ENCODE data around the gene TRAF3. TPM values are rescaled to one million over a fixed set of nuclear protein-coding genes. Genes with fewer than 3 reads are reported as not detected.

Gene TRAF3
- total RNA-seq, 1 donor from 2014 or later: 26.3 TPM

DNA sequence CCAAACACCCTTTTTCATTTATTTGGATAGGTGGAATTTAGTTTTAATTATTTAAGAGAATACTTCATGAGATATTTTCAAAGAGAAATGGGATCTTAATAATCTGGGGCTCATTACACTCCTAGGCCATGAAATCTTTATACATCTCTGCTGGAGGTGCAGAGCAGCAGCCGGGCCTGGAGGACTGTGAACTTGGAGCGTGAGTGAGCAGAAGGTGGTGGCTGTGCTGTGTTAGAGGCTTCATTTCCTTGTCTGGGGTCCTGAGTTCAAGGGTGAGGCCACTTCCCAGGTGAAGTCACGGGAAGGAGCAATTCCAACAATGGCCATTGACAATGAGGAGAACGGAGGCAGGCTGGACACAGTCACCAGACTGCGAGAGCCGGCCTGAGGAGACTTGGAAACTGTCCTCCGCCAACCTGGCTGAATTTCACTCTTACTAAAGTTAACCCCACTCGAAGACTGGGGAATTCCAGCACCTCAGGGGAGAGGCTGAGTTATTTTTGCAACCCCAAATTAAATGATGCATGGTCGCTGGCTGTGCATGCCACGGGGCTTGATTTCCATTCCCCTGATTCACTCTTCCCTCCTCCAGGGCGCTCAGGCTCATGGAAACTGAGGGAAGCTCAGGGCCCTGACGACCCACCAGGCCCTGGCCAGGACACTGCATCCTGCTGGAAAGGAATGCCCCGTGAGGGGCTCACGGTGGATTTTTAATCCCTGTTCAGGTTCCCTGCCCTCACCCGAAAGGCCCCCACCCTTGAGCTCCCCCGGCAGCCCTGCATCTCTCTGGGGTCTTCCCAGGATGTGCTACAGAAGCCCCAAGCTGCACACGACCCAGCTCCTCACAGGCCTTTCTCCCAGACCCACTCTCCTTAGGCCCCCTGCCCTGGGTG, 22.6 kb upstream of the TRAF3 start:
- Mint-ChIP-seq H3K27me3 (peaks cover 4% of the 10 kb centered on the region), H3K27ac (no peak overlapping the region)
- TF ChIP-seq, protein P1, sequence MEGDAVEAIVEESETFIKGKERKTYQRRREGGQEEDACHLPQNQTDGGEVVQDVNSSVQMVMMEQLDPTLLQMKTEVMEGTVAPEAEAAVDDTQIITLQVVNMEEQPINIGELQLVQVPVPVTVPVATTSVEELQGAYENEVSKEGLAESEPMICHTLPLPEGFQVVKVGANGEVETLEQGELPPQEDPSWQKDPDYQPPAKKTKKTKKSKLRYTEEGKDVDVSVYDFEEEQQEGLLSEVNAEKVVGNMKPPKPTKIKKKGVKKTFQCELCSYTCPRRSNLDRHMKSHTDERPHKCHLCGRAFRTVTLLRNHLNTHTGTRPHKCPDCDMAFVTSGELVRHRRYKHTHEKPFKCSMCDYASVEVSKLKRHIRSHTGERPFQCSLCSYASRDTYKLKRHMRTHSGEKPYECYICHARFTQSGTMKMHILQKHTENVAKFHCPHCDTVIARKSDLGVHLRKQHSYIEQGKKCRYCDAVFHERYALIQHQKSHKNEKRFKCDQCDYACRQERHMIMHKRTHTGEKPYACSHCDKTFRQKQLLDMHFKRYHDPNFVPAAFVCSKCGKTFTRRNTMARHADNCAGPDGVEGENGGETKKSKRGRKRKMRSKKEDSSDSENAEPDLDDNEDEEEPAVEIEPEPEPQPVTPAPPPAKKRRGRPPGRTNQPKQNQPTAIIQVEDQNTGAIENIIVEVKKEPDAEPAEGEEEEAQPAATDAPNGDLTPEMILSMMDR (IDR thresholded peaks at IDR 0.05; ENCODE audit: unreplicated experiment): no peak

DNA sequence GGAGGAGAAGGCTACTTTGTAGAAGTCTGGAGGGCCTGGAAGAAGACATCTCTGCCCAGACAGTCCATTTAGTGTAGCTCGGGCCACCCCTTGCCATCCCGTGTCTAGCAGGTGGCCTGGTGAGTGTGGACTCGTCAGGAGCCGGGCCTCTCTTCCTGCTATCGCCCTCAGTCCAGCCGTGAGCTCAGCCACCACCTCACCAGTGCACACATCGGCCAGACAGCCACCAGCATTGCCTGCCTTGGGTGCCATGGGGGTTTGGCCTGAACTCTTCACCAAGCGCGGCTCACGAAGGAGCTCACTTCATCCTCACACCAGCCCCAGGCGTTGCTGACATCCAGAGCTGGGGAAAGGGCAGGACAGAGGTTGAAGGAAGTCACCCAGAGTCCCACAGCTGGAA, 19.6 kb upstream of the TRAF3 start:
- peaks cover 1% of the 10 kb centered on the region for H3K4me1 Mint-ChIP-seq (ENCODE audit: low read depth)
- H3K9me3 Mint-ChIP-seq (ENCODE audit: low read depth): no peaks in the 10 kb centered on the region
- no peak overlapping the region for H3K4me3 Mint-ChIP-seq (ENCODE audit: low read depth)
- no peak for DNase-seq (ENCODE audit: low spot score, unreplicated experiment)
- TF ChIP-seq, protein P1 (IDR thresholded peaks at IDR 0.05; ENCODE audit: unreplicated experiment): no peak
- H3K27me3 Mint-ChIP-seq: peaks cover 20% of the 10 kb centered on the region
- no peak overlapping the region for H3K27ac Mint-ChIP-seq
- no peaks in the 10 kb centered on the region for H3K36me3 Mint-ChIP-seq (ENCODE audit: insufficient read depth)

More for the DNA sequence above, 22.6 kb upstream of the TRAF3 start:
- peaks cover 1% of the 10 kb centered on the region for H3K36me3 Mint-ChIP-seq (ENCODE audit: insufficient read depth)
- H3K4me3 Mint-ChIP-seq (ENCODE audit: low read depth): no peak overlapping the region
- peaks cover 8% of the 10 kb centered on the region for H3K4me1 Mint-ChIP-seq (ENCODE audit: low read depth)
- no peaks in the 10 kb centered on the region for H3K9me3 Mint-ChIP-seq (ENCODE audit: low read depth)
- no peak for DNase-seq (ENCODE audit: low spot score, unreplicated experiment)

DNA sequence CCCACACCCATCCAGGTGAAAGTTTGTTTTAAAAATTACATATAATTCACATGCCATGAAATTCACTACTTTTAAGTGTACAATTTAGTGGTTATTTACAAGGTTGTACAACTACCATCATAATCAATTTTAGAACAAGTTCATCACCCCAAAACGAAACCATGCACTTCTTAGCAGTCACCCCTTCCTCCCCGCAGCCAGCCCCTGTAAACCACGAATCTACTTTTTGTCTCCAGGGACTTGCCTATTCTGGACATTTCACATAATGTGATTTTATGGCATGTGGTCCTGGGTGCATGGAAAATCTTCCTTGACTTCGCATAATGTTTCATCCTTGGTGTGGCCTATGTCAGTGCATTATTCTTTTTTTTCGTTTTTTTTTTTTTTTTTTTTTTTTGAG, 19.2 kb upstream of the TRAF3 start:
- Mint-ChIP-seq H3K4me1 (ENCODE audit: low read depth) (peaks cover 1% of the 10 kb centered on the region), H3K27ac (no peak overlapping the region), H3K4me3 (ENCODE audit: low read depth) (no peak overlapping the region), H3K27me3 (peaks cover 20% of the 10 kb centered on the region), H3K36me3 (ENCODE audit: insufficient read depth) (no peaks in the 10 kb centered on the region), H3K9me3 (ENCODE audit: low read depth) (no peaks in the 10 kb centered on the region)
- DNase-seq (ENCODE audit: low spot score, unreplicated experiment): no peak
- TF ChIP-seq, protein P1 (IDR thresholded peaks at IDR 0.05; ENCODE audit: unreplicated experiment): no peak

DNA sequence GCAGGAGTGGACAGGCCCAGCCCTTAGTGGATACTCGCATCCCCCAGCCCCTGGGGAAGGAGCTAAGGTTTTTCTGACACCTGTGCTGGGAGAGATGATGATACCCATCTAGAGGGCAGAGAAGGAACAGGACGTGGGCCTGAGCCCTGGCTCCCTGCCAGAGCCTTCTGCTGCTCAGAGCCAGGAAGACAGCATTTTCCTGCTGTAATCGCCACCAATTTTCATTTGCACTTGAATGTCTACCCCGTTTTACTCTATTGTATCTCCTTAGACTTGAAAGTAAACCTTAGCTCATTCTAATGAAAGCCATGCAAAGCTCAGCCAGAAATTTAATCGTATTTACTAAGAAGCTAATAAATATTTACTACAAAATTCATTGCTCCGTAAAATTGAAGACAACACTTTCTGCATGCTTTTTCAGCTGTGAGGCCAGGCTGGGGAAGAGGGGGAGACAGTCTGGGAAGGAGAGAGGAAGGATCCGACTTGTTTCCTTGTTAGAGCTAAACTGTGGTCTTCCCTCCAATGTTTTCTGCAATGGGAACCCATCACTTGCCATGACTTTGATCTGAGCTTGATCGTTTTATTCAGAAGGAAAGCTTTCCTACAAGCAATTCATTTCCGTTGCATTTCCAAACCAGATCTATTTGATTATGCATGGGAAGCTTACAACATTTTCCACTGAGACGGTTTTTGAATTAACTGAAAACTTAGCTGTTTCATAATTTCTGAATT, 17.6 kb upstream of the TRAF3 start:
- Mint-ChIP-seq H3K27ac (no peak overlapping the region), H3K27me3 (peaks cover 20% of the 10 kb centered on the region), H3K4me3 (ENCODE audit: low read depth) (no peak overlapping the region), H3K9me3 (ENCODE audit: low read depth) (no peaks in the 10 kb centered on the region), H3K36me3 (ENCODE audit: insufficient read depth) (no peaks in the 10 kb centered on the region), H3K4me1 (ENCODE audit: low read depth) (peaks cover 1% of the 10 kb centered on the region)
- no peak for DNase-seq (ENCODE audit: low spot score, unreplicated experiment)
- TF ChIP-seq, protein P1 (IDR thresholded peaks at IDR 0.05; ENCODE audit: unreplicated experiment): no peak

DNA sequence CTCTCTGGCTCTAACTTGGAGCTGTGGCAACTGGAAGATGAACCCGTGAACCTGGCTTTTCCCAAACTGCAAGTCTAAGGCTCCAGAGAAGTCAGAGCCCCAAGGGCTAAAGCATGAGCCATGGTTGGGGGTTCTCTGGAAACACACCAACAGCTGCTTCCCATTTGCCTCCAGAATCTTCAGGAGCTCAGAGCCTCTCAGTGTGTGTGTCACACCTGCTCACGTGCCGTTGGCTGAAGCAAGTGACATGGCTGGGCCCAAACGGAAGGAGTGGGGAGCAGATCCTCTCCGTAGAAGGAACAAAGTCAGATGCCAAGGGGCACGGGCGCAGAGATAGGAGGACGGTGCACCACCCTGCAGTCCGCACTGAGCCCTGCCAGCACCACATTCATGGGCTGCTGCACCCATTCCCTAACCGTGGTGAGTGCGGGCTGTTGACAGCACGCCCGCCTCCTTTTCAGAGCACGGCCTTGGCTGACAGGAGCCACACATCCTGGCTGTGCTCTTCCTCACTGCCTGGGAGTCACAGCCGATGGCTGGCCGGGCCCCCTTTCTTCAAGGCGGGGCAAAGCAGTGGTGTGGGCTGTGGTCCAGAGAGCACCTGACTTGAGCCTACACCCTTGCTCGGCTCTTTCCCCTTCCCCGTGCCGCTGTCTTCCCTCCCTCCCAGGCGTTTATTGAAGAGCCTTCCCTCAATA, 16.6 kb upstream of the TRAF3 start:
- Mint-ChIP-seq H3K4me1 (ENCODE audit: low read depth) (peaks cover 1% of the 10 kb centered on the region), H3K9me3 (ENCODE audit: low read depth) (no peaks in the 10 kb centered on the region), H3K27ac (no peak overlapping the region), H3K27me3 (peaks cover 20% of the 10 kb centered on the region), H3K36me3 (ENCODE audit: insufficient read depth) (no peaks in the 10 kb centered on the region), H3K4me3 (ENCODE audit: low read depth) (no peak overlapping the region)
- no peak for DNase-seq (ENCODE audit: low spot score, unreplicated experiment)
- TF ChIP-seq, protein P1 (IDR thresholded peaks at IDR 0.05; ENCODE audit: unreplicated experiment): no peak
